ENCODE results near the gene RPS6KA1.
"Not testable (repeated sequence)": the region's sequence is repeated elsewhere in the genome, so short reads cannot be mapped to it uniquely, and the experiment has no call there.

Gene RPS6KA1

GRCh38 chr1:26603856-26604255, 74.3 kb downstream of the RPS6KA1 start:
- no peak for DNase-seq

DNA sequence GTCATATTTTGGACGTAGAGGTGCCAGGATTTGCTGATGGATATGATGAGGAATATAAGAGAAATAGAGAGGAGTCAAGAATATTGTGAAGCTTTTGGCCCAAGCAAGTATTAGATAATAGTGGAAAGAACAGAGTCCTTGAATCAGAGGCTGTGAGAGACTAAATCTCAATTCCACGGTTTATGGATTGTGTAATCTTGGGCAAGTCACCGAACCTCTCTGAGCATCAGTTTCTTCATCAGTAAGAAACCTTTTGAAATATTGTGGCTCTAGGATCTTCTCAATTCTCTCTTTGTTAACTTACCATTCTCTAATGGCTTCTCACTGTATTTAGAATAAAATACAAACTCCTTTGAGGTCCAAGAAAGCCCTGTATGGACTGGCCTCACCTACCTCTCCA, 77.6 kb downstream of the RPS6KA1 start:
- no peak for DNase-seq

GRCh38 chr1:26608895-26609294, 79.3 kb downstream of the RPS6KA1 start:
- no peak for DNase-seq

GRCh38 chr1:26610781-26611180, 81.2 kb downstream of the RPS6KA1 start:
- DNase-seq = no peak

GRCh38 chr1:26612627-26613026, 83.1 kb downstream of the RPS6KA1 start:
- not testable (repeated sequence) for DNase-seq

GRCh38 chr1:26614655-26615411, 85.3 kb downstream of the RPS6KA1 start:
- no peak for DNase-seq

DNA sequence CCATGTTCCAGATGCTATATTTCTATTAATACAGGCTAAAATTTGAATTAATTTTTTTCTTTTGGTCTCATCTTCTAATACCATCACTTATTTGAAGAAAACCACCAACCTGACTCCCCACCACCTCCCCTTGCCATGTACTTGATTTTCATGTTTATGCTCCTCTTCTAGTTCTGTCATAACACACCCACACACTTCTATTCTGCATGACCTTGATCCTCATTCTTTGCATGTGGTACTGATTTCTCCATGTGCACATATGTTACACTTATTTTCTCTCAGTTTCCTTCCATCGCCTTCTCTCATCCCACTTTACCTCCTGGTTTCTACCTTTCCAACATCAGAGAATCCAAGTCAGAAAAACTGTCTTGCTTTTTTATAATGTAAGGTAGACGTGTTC, 87.3 kb downstream of the RPS6KA1 start:
- no peak for DNase-seq

DNA sequence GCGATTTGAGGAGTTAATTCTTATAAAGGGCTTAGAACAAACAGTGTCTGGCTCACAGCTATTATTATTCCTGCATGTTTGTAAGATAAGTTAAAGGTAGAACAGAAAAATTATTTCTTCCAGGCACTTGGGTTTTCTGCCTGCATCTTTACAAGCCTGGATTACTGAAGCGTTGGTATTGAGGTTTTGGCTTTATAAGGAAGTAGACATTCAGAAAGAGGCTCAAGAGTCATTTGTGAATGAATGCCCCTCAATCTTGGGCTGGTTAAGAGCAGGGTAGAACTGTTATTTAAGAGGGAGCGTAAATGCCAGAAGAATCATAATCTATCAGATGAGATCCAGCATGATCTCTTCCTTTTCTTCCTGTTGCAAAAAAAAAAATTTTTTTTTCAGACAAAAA, 89.0 kb downstream of the RPS6KA1 start:
- no peak for DNase-seq

Measured in activated CD4-positive, CD25-positive, alpha-beta regulatory T cell treated with anti-CD3 and anti-CD28 coated beads, Interleukin-2, amount 50 U/mL, for 72 hours (primary cell).